Tibial nerve (tissue), 4 donors: ENCODE measurements around the gene ZNF358. TPM values are rescaled to one million over a fixed set of nuclear protein-coding genes. Genes with fewer than 3 reads are reported as not detected.

Experiments used
- DNase-seq, 2 donors: peaks; one replicate each; pipeline ENCODE4 v3.0.0-alpha.2; 2019; ENCODE audit warnings: low spot score in 2 of 2
- H3K27ac ChIP-seq, 4 donors: fragments of 200-600 bp; sonication (generic) in 3 of 4; one replicate each; pipeline ENCODE4 v1.5.1; 2017 to 2019; ENCODE audit warnings: mild to moderate bottlenecking in 1 of 4
- H3K27me3 ChIP-seq, 2 donors: fragments of 200-600 bp; sonication (generic) in 1 of 2; one replicate each; pipeline versions ENCODE4 v1.5.1 to v1.6.0; 2017 to 2019
- H3K36me3 ChIP-seq, 3 donors: fragments of 200-600 bp; sonication (generic); one replicate each; pipeline ENCODE4 v1.5.1; 2018 to 2019
- H3K4me1 ChIP-seq, 4 donors: fragments of 200-600 bp; sonication (generic) in 3 of 4; one replicate each; pipeline ENCODE4 v1.5.1; 2017 to 2019
- H3K4me3 ChIP-seq, 4 donors: fragments of 200-600 bp; sonication (generic) in 3 of 4; one replicate each; pipeline ENCODE4 v1.5.1; 2017 to 2019; ENCODE audit warnings: mild to moderate bottlenecking in 1 of 4, moderate library complexity in 1 of 4
- H3K9me3 ChIP-seq, 4 donors: fragments of 200-600 bp; sonication (generic) in 3 of 4; one replicate each; pipeline ENCODE4 v1.5.1; 2017 to 2019
- EP300 ChIP-seq, 2 donors: sonication (generic); formaldehyde crosslinking; IDR thresholded peaks; one replicate each; pipeline ENCODE4 v1.6.1; 2017; ENCODE audit warnings: antibody characterized with exemption in 2 of 2, mild to moderate bottlenecking in 1 of 2
- POLR2A ChIP-seq, 2 donors: fragments of 450-650 bp; IDR thresholded peaks; one replicate each; pipeline ENCODE4 v1.6.1; 2017; ENCODE audit warnings: antibody characterized with exemption in 2 of 2, mild to moderate bottlenecking in 2 of 2, moderate library complexity in 2 of 2
- WGBS, 2 donors: methylation state at CpG; one replicate each; pipeline ENCODE4 v1.1.5; 2018; 5-methylcytosine and 5-hydroxymethylcytosine counted together
- total RNA-seq, 4 donors: library from RNA; depleted of rRNA; stranded (reverse); fragments of >200 nt; gene quantifications; one replicate each; pipeline ENCODE4 v1.1.0, GENCODE V29; 2016
- TF ChIP-seq, protein P1 (sequence below), 5 experiments: fragments of 200-600 bp in 3 of 5; fragments of 450-650 bp in 2 of 5; sonication (generic) in 3 of 5; IDR thresholded peaks; one replicate each; pipeline ENCODE4 v1.5.1; 2016 to 2019; ENCODE audit warnings: antibody characterized with exemption in 5 of 5, mild to moderate bottlenecking in 3 of 5, moderate library complexity in 2 of 5

The ZNF358 gene
- total RNA-seq, 4 donors from 2014 or later, result 40.0 to 84.0 (median 69.2) TPM

DNA sequence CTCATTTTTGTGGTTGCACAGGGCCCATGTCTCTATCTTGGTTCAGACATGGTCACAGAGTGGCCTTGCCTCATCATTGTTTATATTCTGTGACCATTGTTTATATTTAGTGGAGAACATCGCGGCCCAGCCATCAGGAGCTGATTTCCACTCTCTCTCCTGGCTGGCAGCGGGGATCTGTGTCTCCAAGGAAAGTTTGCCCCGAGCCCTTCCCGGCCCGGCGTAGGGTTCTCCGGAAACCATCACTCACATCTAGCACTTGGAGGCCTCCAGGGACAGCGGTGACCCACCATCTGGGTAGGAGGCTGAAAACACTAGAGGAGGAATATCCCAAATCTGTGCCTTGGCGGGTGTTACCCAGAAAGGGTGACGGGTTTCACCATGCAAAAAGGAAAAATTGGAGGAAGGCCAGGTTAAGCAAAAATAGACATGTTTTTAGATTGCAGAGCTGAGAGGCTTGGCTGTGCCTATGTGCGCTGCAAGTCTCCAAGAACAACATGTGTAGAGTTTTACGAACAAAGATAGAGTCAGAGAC, 726 bp upstream of the ZNF358 start:
- TF ChIP-seq POLR2A (IDR thresholded peaks at IDR 0.05) (no peak), EP300 (IDR thresholded peaks at IDR 0.05) (no peak)
- TF ChIP-seq, protein P1, sequence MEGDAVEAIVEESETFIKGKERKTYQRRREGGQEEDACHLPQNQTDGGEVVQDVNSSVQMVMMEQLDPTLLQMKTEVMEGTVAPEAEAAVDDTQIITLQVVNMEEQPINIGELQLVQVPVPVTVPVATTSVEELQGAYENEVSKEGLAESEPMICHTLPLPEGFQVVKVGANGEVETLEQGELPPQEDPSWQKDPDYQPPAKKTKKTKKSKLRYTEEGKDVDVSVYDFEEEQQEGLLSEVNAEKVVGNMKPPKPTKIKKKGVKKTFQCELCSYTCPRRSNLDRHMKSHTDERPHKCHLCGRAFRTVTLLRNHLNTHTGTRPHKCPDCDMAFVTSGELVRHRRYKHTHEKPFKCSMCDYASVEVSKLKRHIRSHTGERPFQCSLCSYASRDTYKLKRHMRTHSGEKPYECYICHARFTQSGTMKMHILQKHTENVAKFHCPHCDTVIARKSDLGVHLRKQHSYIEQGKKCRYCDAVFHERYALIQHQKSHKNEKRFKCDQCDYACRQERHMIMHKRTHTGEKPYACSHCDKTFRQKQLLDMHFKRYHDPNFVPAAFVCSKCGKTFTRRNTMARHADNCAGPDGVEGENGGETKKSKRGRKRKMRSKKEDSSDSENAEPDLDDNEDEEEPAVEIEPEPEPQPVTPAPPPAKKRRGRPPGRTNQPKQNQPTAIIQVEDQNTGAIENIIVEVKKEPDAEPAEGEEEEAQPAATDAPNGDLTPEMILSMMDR (IDR thresholded peaks at IDR 0.05), result no peak
- DNase-seq, result no peak
- no peaks in the 10 kb centered on the region for H3K9me3 ChIP-seq
- H3K4me1 ChIP-seq, result peaks cover 0 to 27% (median 15%) of the 10 kb centered on the region in 4 donors
- H3K27me3 ChIP-seq, result no peaks in the 10 kb centered on the region
- 74 to 75% methylated on average over 13 of the region's 13 CpGs for WGBS, 2 donors
- peak overlapping the region; percentile 39 to 92 (median 54) for H3K4me3 ChIP-seq
- H3K27ac ChIP-seq, result peak overlapping the region in 3 of 4 donors; percentile 77 to 91 (median 84)
- peaks cover 0 to 18% (median 0%) of the 10 kb centered on the region in 3 donors for H3K36me3 ChIP-seq

DNA sequence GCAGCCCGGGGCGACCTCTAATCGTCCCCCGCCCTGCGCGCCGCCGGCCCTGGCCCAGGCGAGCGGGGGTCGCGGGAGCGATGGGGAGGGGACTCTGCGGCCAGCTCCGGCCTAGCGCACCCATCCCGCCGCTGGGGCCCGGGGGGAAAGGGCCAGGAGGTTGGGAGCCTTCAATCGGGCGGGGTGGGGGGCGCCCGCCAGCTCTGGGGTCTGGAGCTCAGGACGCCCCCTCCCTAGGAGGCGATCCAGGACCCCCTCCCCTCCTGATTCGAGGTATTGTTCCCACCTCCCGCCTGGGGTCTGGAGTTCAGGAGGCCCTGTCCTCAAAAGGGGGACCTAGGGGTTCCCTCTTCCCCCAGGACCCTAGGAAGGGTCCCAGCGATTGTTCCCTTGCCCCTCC, 430 bp downstream of the ZNF358 start:
- TF ChIP-seq EP300 (IDR thresholded peaks at IDR 0.05), result no peak
- Histone ChIP-seq H3K27ac (peak overlapping the region; percentile 39 to 91 (median 85)), H3K4me3 (peak overlapping the region; percentile 55 to 92 (median 60)), H3K9me3 (no peaks in the 10 kb centered on the region), H3K36me3 (peaks cover 0 to 29% (median 0%) of the 10 kb centered on the region in 3 donors), H3K27me3 (no peaks in the 10 kb centered on the region), H3K4me1 (peaks cover 0 to 28% (median 15%) of the 10 kb centered on the region in 4 donors)
- no peak for DNase-seq
- WGBS, 2 donors, result 1% methylated on average over 19 of the region's 28 CpGs

DNA sequence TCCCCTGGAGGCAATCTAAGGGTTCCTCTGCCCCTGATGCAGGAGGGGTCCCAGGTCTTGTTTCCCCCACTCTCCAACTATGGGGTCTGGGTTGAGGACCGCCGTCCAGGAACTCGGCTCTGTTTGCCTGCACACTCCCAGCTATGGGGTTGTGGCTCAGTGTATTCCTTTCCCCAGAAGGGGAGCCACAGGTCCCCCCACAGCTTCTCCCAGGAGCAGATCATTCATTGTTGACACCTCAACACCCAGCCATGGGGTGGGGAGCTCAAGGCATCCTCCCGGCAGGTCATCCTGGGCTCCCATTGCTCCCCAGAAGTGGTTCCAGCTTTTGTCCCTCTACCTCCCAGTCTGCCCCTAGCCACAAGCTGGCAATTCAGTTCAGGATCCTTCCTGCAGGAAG, 975 bp downstream of the ZNF358 start:
- WGBS, 2 donors, result 34 to 36% methylated on average over 4 of the region's 4 CpGs
- no peaks in the 10 kb centered on the region for H3K27me3 ChIP-seq
- no peaks in the 10 kb centered on the region for H3K9me3 ChIP-seq
- DNase-seq, result no peak
- peaks cover 0 to 29% (median 0%) of the 10 kb centered on the region in 3 donors for H3K36me3 ChIP-seq
- peak overlapping the region in 3 of 4 donors; percentile 82 to 91 (median 88) for H3K27ac ChIP-seq
- peaks cover 0 to 33% (median 21%) of the 10 kb centered on the region in 4 donors for H3K4me1 ChIP-seq
- H3K4me3 ChIP-seq, result peak overlapping the region; percentile 55 to 92 (median 60)
- TF ChIP-seq, protein P1 (IDR thresholded peaks at IDR 0.05), result no peak
- TF ChIP-seq EP300 (IDR thresholded peaks at IDR 0.05) (no peak), POLR2A (IDR thresholded peaks at IDR 0.05) (no peak)

DNA sequence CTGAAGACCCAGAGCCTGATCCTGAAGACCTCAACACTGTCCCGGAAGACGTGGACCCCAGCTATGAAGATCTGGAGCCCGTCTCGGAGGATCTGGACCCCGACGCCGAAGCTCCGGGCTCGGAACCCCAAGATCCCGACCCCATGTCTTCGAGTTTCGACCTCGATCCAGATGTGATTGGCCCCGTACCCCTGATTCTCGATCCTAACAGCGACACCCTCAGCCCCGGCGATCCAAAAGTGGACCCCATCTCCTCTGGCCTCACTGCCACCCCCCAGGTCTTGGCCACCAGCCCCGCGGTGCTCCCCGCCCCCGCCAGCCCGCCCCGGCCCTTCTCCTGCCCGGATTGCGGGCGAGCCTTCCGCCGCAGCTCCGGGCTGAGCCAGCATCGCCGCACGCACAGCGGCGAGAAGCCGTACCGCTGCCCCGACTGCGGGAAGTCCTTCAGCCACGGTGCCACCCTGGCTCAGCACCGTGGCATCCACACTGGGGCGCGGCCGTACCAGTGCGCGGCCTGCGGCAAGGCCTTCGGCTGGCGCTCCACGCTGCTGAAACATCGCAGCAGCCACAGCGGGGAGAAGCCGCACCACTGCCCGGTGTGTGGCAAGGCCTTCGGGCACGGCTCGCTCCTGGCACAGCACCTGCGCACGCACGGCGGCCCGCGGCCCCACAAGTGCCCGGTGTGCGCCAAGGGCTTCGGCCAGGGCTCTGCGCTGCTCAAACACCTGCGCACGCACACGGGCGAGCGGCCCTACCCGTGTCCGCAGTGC, 3.6 kb downstream of the ZNF358 start:
- TF ChIP-seq, protein P1 (IDR thresholded peaks at IDR 0.05), result no peak
- TF ChIP-seq EP300 (IDR thresholded peaks at IDR 0.05) (no peak), POLR2A (IDR thresholded peaks at IDR 0.05) (no peak)
- H3K27ac ChIP-seq, result no peak overlapping the region
- H3K4me3 ChIP-seq, result no peak overlapping the region
- peaks cover 0 to 54% (median 34%) of the 10 kb centered on the region in 4 donors for H3K4me1 ChIP-seq
- no peaks in the 10 kb centered on the region for H3K27me3 ChIP-seq
- H3K36me3 ChIP-seq, result peaks cover 0 to 33% (median 0%) of the 10 kb centered on the region in 3 donors
- no peaks in the 10 kb centered on the region for H3K9me3 ChIP-seq
- DNase-seq, result no peak
- 97% methylated on average over 41 to 49 of the region's 74 CpGs for WGBS, 2 donors

DNA sequence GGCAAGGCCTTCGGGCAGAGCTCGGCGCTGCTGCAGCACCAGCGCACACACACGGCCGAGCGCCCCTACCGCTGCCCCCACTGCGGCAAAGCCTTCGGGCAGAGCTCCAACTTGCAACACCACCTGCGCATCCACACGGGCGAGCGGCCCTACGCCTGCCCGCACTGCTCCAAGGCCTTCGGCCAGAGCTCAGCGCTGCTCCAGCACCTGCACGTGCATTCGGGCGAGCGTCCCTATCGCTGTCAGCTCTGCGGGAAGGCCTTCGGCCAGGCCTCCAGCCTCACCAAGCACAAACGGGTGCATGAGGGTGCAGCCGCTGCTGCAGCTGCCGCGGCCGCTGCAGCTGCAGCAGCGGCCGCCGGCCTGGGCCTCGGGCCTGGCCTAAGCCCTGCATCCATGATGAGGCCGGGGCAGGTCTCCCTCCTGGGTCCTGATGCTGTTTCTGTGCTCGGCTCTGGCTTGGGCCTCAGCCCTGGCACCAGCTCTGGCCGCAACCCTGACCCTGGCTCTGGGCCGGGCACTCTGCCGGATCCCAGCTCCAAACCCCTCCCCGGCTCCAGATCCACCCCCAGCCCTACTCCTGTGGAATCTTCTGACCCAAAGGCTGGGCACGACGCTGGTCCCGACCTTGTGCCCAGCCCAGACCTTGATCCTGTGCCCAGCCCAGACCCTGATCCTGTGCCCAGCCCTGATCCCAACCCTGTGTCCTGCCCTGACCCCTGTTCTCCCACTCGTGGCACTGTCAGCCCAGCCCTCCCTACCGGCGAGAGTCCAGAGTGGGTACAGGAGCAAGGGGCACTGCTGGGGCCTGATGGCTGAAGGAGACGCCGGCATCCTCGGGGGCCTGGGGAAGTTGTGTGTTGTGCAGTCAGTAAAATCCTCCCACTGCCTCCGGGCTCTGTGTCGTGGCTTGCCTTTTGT, 4.5 kb downstream of the ZNF358 start:
- 75 to 86% methylated on average over 18 to 44 of the region's 51 CpGs for WGBS, 2 donors
- no peaks in the 10 kb centered on the region for H3K27me3 ChIP-seq
- no peak overlapping the region for H3K4me3 ChIP-seq
- H3K36me3 ChIP-seq, result peaks cover 0 to 42% (median 0%) of the 10 kb centered on the region in 3 donors
- TF ChIP-seq POLR2A (IDR thresholded peaks at IDR 0.05) (no peak), EP300 (IDR thresholded peaks at IDR 0.05) (no peak)
- TF ChIP-seq, protein P1 (IDR thresholded peaks at IDR 0.05), result no peak
- DNase-seq, result no peak
- H3K4me1 ChIP-seq, result peaks cover 0 to 49% (median 33%) of the 10 kb centered on the region in 4 donors
- no peaks in the 10 kb centered on the region for H3K9me3 ChIP-seq
- no peak overlapping the region for H3K27ac ChIP-seq
